Left kidney (tissue), 2 donors: ENCODE data around the gene CLEC2L. TPM values are rescaled to one million over a fixed set of nuclear protein-coding genes. Genes with fewer than 3 reads are reported as not detected.
"Not testable (repeated sequence)": the region's sequence is repeated elsewhere in the genome, so short reads cannot be mapped to it uniquely, and the experiment has no call there.

Source experiments
- DNase-seq: peaks from one replicate; pipeline ENCODE4 v3.0.0-alpha.2; 2013
- polyA plus RNA-seq: library from polyadenylated mRNA; unstranded; fragments of 120-200 nt; gene quantifications from one replicate; pipeline ENCODE4 v1.2.1, GENCODE V29; 2013; ENCODE audit not compliant: insufficient read length

Gene CLEC2L
- polyA plus RNA-seq, 1 donor, result 0.68 TPM

DNA sequence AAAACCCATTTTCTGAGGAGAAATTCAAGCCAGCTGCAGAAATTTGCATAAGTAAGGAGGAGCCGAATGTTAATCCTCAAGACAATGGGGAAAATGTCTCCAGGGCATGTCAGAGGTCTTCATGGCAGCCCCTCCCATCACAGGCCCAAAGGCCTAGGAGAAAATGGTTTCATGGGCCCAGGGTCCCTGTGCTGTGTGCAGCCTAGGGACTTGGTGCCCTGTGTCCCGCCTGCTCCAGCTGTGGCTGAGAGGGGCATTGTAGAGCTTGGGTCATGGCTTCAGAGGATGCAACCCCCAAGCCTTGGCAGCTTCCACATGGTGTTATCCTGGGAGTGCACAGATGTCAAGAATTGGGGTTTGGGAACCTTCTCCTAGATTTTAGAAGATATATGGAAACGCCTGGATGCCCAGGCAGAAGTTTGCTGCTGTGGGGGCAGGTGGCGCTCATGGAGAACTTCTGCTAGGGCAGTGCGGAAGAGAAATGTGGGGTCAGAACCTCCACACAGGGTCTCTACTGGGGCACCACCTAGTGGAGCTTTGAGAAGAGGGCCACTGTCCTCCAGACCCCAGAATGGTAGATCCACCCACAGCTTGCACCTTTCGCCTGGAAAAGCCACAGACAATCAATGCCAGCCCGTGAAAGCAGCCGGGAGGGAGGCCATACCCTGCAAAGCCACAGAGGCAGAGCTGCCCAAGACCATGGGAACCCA is 30.7 kb downstream of the CLEC2L start:
- not testable (repeated sequence) for DNase-seq

DNA sequence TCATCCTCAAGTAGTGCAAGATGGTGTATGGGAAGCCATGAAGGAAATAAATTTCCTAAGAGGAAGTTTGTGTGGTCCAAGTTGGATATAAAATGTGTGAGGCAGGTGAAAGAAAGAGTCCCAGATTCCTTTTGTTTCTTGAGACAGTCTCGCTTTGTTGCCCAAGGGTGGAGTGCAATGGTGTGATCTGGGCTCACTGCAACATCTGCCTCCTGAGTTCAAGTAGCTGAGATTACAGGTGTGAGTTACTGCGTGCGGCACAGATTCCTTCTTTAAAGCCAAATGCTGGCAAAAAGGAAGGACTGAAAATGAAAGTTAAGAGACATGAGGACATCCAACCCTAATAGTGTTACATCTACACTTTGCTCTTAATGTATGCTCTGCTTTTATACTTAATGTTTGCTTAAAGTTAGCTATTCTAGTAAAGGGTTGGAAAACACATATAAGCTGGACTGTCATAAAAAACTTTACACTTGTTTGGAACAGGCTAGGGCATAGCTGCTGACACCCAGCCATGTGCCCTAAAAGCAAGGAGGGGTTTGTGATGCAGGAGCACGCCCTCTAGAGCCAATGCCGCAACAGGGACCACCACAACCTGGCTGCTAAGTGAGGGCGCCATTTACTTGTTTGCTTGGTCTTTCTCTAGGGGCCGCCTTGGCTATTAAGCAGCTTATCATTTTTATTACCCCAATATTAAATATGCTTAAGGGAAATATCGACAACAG is 34.5 kb downstream of the CLEC2L start:
- no peak for DNase-seq

DNA sequence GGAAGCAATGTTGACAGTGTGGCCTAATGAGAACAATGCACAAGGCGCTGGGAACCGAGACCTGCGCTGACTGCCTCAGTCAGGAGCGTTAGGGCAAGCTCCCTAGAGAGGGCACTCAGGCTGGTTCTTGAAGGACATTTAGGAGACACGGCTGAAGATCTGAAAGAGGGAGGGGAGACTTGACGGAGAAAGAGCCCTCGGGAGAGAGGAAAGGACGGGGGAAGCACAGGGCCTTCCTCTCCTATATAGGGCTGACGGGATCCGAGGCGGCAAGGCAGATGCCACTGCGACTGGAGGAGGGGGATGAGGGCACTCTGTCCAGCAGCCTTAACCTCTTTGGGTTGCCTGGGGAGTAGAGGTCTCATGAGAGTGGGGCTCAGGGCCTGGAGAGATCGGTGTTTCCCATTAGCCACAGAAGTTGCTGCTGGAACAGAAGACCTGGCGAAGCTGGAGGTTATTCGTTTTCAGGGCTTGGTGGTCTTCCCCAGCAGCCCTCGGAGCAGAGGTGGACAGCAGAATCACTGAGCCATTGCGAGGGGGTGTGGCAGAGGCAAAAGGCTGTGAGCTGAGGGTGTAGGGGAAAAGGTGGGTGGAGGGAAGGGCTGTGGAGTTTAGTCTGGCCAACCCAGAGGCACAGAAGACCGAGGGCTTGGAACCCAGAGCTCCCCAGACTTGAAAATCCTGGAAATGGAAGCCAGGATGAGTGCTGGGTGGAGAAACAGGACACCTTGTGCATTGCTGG is 36.0 kb downstream of the CLEC2L start:
- no peak for DNase-seq

GRCh38 chr7:139560199-139560598 is 36.7 kb downstream of the CLEC2L start:
- DNase-seq, result no peak

DNA sequence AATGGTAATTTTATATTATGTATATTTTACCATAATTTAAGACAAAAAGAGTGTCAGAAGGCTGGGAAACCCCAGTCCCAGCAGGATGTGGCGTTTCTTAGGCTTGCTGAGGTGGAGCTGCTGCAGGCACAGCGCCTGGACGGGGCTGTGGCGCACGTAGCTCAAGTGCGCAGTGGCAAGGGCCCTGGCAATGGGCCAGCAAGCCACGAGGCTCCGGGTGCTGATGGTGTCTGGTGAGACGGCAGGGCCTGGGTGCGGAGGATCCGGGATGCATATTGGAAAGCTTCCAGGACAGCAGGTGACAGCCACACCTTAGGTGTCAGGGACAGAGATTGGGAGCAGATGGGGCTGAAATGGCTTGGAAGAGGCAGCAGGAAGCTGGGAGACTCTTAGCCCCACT is 37.2 kb downstream of the CLEC2L start:
- DNase-seq, result no peak

DNA sequence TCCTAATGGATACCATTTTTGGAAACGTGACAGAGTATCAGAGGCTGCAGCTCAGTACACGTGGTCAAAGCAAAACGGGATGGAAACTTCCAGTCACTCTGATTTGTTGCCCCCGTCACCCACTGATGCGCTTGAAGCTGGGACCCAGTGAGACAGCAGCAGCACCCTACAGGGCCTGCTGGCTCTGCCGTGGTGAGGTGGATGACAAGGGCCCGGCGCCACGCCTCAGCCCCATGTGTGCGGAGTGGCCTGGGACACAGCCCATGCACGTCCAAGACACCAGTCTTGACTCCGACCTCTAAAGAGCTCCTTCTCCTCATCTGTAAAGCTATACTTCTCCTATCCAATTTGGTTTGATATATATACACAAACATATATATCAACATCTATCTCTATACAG is 39.0 kb downstream of the CLEC2L start:
- no peak for DNase-seq

DNA sequence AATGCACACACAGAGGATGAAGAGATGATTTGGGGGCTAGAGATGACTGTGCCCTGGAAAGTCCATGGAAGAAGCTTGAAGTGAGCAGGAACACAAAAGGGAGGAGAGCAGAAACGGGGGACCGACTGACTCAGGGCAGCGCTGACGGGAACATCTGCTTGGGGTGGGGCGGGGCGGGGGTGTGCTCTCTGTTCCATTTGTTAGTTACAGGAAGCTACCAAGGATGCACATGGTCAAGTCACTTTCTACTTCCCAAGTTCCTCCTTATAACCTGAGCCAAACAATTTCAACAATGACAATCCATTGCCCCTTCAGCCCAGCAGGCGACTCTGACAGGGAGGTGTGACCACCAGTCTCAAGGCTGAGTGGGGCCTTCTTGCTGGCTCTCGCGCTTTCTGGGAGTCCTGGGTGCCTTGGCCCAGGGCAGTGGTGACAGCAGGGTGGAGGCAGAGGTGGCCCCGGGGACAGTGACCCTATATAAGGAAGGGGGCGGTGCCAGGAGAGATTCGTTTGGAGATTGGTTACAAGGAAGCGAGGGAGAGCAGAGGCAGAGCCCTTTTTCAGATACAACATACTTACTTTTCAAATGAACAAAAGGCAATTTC is 39.6 kb downstream of the CLEC2L start:
- no peak for DNase-seq

GRCh38 chr7:139563856-139564255 is 40.4 kb downstream of the CLEC2L start:
- DNase-seq, result no peak

GRCh38 chr7:139566075-139566474 is 42.6 kb downstream of the CLEC2L start:
- no peak for DNase-seq

GRCh38 chr7:139566736-139567646 is 43.5 kb downstream of the CLEC2L start:
- DNase-seq, result no peak

DNA sequence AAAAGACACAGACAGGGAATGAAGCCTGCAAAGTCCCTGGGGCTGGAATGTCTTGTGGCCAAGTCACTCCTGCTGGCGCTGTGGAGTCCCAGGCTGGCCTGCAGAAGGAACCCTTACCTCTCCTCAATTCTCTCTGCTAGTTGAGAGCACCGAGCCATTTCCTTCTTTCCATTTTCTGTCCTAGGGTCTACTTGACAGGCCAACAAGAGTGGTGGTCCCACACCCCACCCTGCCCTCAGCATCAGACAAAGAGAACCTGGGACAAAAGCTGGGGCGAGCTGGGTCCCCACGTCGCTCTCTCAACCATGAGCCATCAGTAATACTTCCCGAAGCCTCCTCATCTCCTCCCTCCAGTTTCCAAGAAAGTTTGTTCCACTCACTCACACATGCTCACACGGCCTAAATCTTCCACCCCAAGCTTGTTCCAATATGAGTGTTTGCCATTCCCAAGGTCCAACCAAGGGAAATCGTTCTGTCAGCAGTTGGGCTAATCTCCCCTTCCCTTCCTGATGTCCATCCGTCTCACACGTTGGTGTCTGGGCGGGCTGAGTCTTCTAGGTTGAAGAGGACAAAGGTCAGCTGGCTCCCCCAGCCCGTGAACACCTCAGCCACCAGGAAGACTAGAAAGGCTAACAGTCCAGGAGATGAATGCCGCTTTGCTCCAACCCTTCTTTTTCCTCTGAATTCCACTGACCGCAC is 44.3 kb downstream of the CLEC2L start:
- DNase-seq, result no peak

DNA sequence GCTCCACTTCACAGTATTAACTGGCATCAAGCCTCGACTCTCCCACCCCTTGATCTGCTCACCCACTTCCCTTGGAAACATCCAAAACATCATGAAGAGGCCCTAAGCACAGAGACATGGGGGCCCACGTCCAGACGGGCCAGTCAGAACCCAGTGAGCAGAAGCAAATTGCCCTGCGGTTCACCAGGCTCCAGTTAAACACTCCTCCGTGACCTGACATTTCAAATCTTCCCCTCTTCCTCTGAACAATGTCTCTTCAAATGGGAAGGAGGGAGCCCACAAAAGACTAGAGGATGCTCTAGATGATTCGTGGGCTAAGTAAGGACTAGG is 44.8 kb downstream of the CLEC2L start:
- no peak for DNase-seq

DNA sequence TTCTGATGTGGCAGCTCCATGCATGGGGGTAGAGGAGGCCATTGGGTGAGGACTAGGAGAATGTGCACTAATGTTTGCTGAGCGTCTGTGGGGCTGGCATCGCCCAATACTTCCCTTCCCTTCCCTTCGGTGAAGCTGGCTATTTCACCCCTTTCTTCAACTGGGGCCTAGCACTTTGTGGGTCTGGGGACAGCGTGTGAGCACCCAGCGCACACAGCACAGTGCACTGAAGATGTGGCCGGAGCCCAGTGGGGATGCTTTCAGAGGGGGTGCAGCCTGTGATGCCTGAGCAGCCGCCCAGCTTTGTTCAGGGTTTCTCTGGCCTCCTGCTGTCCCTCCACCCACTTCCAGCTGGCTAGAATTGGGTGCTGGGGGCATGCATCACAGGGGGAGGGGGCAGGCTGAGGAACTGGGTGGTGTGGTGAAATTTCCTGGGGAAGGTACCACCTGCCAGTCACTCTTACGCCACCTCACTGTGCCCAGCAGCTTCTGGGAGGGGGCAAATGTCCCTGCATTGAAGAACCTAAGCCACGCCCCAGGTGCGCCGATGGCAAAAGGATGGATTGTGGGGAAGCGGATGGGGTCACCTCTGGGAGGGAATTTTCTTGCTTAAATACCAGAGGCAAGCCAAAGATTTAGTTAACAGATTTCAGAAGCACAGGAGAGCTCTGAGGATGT is 45.5 kb downstream of the CLEC2L start:
- no peak for DNase-seq

DNA sequence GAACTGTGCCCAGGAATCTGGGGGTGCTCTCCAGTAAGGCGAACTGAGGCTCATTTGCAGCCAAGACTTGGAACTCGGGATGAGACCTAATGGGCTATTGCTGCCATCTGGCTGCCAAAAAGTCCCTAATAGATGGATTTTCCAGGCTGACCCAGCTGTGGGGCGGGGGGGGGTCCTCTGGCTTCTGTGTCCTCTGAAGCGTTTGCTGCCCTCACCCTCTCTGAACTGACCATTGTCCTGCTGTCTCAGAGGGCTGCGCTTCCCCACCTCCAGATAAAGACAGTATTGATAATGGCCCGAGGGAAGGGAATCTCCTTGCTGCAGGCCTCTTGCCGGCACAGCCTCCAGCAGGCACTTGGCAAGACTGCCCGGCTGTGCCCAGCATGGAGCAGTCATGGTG is 46.6 kb downstream of the CLEC2L start:
- no peak for DNase-seq

DNA sequence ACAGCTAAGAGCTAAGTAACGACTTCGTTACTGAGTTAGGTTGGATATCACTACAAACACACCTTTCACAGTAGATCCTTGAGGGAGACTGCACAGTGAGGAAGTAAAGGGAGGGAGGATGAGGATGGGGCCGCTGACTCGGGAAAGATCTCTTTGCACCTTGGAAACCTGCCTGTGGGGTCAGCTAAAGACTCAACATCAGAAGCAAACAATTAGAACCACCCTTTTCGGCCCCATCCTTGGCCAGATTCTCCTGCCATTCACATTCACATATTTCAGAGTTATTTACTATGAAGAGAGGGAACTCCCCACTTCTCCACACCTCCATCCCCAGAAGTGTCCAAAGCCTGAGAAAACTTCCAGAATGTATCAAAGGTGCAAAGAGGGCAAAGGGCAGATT is 47.1 kb downstream of the CLEC2L start:
- no peak for DNase-seq

DNA sequence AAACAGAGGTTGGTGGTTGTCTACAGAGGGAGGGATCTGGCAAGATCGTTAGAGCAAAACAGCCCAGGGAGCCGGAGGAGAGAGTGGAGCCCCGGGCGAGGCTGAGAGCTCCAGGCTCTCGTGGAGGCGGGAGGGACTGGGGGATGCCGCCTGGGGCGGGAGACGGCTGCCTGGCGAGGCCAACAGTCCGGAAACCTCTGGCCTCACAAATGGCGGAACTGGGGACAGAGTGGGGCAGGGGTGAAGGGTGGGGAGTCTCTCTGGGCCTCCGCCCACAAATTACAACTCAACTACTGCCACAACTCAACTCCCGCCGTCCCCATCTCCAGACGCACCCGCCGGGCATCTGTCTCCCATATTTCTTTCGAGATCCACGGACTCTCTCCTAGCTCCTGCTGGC is 47.7 kb downstream of the CLEC2L start:
- no peak for DNase-seq

DNA sequence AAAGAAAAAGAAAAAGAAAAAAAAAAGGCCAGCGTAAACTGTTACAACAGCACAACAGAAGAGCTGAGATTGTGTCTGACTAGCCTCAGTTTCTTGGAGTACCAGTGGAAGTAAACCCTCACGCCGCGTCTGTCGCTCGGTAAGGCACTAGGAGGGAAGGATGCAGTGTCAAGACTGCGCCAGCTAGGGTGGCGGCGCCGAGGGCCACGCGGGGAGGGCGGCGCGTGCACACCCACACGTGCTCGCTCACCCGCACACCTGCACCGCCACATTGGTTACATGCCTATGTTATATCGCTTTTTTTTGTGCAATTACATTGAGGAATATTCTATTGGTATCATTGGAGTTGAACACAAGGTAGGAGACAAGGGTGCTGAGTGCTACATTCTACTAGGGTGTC is 48.2 kb downstream of the CLEC2L start:
- no peak for DNase-seq

DNA sequence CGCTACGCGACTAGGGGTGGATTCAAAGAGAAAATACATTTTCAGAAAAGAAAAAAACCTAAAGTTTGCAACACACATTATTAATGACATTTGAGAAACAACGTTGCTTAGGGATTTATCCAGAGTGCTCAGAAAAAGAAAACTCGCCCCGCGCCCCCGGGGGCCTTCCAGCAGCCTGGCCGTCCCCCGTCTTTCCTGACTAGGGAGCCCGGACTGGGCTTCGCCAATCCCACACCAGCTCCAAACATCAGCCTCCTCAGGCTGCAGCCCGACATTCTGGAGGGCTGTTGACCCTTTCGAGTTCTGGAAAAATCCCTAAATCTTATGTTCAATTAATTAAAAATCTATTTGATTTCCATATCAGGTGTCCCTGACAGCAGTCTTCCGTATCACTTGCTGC is 48.6 kb downstream of the CLEC2L start:
- DNase-seq, result no peak

DNA sequence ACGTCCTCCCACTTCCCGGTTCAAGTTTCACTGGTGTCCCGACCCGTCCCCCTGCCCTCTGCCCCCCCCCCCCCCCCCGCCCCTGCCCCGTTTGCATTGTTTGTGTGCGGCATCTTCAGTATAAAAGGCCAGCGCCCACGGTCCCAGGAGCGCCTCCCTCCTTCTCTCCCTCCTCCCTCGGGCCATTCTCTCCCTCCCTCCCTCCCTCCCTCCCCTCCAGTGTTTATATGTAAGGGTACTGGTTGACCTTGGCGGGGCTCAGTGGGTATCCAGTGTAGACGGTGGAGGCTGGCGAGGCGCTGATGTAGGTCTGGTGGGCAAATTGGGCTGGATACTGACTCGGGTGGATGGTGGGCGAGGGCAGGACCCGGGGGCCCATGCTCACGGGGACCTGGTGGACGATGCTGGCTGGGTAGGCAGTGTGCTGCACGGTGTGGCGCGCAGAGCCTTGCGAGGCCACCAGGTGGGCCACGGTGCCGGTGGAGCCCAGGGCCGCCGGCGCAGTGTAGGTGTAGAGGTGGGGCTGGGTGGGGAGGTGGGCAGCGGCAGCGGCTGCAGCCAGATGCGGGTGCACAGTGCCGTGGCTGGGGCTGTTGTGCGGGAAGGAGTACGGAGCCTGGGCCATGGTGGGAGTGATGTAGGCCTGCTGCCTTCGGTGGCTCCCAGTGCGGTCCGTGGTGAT is 49.4 kb downstream of the CLEC2L start:
- DNase-seq, result no peak

GRCh38 chr7:139573871-139574270 is 50.4 kb downstream of the CLEC2L start:
- DNase-seq, result no peak
